ENCODE data around the gene TMEM255A. TPM values are rescaled to one million over a fixed set of nuclear protein-coding genes. Genes with fewer than 3 reads are reported as not detected.

The TMEM255A gene
- total and polyA plus RNA-seq, 8 donors: 0.25 to 2.0 (median 0.65) TPM; not detected in 2

DNA sequence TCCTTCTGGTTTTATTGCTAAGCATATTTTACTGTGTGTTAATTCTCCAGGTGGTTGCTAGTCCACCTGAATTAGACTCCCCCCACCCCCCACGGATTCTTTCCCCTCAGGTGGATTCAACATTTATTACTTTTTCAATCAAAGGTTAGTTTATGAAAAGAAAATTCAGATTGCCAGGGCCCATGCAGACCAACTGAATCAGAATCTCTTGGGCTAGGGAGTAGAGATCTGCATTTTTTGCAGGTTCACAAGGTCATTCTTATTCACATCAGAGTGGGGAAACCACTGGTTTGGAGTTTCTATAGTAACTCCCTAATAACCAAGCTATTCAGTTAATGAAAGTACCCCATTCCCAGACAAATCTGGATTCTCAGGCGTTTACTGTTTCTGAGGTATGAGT, 9.8 kb downstream of the TMEM255A start:
- Histone ChIP-seq H3K4me3 (no peak overlapping the region), H3K4me1 (no peaks in the 10 kb centered on the region), H3K27me3 (peaks cover 0 to 15% (median 10%) of the 10 kb centered on the region in 3 donors), H3K9me3 (no peaks in the 10 kb centered on the region), H3K27ac (no peak overlapping the region), H3K36me3 (no peaks in the 10 kb centered on the region)
- DNase-seq: no peak
- 31 to 76% (median 55%) methylated on average over 2 of the region's 2 CpGs for WGBS, 5 donors
- intact Hi-C loops (cut with DNase I; ENCODE audit: low total_unique reads): no loop called here
- TF ChIP-seq POLR2A (IDR thresholded peaks at IDR 0.05) (no peak), EP300 (IDR thresholded peaks at IDR 0.05) (no peak), POLR2AphosphoS5 (IDR thresholded peaks at IDR 0.05) (no peak)
- TF ChIP-seq, protein P1, sequence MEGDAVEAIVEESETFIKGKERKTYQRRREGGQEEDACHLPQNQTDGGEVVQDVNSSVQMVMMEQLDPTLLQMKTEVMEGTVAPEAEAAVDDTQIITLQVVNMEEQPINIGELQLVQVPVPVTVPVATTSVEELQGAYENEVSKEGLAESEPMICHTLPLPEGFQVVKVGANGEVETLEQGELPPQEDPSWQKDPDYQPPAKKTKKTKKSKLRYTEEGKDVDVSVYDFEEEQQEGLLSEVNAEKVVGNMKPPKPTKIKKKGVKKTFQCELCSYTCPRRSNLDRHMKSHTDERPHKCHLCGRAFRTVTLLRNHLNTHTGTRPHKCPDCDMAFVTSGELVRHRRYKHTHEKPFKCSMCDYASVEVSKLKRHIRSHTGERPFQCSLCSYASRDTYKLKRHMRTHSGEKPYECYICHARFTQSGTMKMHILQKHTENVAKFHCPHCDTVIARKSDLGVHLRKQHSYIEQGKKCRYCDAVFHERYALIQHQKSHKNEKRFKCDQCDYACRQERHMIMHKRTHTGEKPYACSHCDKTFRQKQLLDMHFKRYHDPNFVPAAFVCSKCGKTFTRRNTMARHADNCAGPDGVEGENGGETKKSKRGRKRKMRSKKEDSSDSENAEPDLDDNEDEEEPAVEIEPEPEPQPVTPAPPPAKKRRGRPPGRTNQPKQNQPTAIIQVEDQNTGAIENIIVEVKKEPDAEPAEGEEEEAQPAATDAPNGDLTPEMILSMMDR (IDR thresholded peaks at IDR 0.05): no peak

DNA sequence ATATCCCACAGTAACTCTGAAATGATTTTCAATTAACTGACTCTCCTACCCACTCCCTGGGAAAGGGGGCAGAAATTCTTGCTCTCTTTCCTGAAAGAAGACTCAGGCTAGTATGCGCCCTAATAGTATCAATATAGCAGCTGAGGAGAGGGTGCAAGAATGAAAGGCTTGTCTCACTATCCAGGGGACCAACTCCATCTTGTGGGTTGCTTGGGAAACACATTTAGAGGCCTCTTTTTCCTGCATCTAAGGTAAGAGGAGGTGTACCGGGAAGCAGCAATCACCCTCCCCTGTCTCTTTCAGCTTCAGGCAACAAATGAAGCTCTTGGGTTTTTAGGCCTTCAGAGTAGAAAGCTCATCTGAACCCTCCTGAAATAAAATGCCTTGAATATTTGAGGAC, 11.3 kb downstream of the TMEM255A start:
- no peaks in the 10 kb centered on the region for H3K36me3 ChIP-seq
- peaks cover 0 to 3% (median 0%) of the 10 kb centered on the region in 3 donors for H3K27me3 ChIP-seq
- intact Hi-C loops (cut with DNase I; ENCODE audit: low total_unique reads): no loop called here
- 34 to 66% (median 42%) methylated on average over 2 of the region's 2 CpGs for WGBS, 5 donors
- no peaks in the 10 kb centered on the region for H3K4me1 ChIP-seq
- no peak for DNase-seq
- no peaks in the 10 kb centered on the region for H3K9me3 ChIP-seq
- TF ChIP-seq POLR2A (IDR thresholded peaks at IDR 0.05) (no peak), EP300 (IDR thresholded peaks at IDR 0.05) (no peak), POLR2AphosphoS5 (IDR thresholded peaks at IDR 0.05) (no peak)
- TF ChIP-seq, protein P1 (IDR thresholded peaks at IDR 0.05): no peak
- H3K27ac ChIP-seq: no peak overlapping the region
- H3K4me3 ChIP-seq: no peak overlapping the region

DNA sequence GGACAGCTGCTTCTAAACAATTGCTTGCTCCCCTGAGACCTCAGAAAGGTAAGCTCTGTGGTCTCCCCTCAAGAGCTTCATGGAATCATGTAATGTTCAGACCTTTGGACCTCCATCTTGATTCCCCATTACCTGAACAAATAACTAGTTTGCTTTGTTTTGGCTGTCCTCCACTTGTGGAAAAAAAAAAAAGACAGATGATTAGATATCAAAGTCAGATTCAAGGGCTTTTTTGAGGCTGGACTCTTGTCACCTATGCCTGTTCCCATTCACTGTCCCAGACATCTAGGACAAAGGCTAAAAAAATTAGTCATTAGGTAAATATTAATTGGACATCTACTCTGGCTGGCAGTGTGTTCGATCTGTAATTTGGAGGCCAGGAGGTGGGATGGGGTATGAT, 13.3 kb downstream of the TMEM255A start:
- H3K27ac ChIP-seq: no peak overlapping the region
- H3K36me3 ChIP-seq: no peaks in the 10 kb centered on the region
- TF ChIP-seq, protein P1 (IDR thresholded peaks at IDR 0.05): no peak
- no peak for TF ChIP-seq POLR2AphosphoS5 (IDR thresholded peaks at IDR 0.05)
- TF ChIP-seq POLR2A (IDR thresholded peaks at IDR 0.05): no peak
- TF ChIP-seq EP300 (IDR thresholded peaks at IDR 0.05): no peak
- 34 to 64% (median 60%) methylated on average over 1 of the region's 1 CpG for WGBS, 5 donors
- H3K9me3 ChIP-seq: no peaks in the 10 kb centered on the region
- no peaks in the 10 kb centered on the region for H3K27me3 ChIP-seq
- no peak for DNase-seq
- intact Hi-C loops (cut with DNase I; ENCODE audit: low total_unique reads): no loop called here
- no peak overlapping the region for H3K4me3 ChIP-seq
- no peaks in the 10 kb centered on the region for H3K4me1 ChIP-seq

DNA sequence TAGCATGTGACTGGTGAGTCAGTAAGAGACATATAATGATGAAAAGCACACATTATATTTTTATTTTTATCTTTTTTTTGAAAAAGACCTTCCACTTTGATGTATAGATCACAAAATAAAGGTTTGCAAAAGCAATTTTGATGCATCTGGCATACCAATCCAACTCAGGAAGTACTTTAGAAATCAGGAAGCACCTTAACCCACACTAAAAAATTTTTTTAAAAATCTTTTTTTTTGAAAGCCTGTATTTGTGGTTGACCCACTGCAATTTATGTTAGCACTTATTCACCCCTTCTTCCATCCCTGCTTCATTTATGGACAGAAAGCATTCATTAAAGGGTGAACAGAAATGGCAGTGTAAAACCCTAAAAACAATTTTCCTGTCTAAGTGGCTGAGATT, 16.6 kb downstream of the TMEM255A start:
- Histone ChIP-seq H3K36me3 (no peaks in the 10 kb centered on the region), H3K27me3 (no peaks in the 10 kb centered on the region), H3K27ac (no peak overlapping the region), H3K4me3 (no peak overlapping the region), H3K9me3 (no peaks in the 10 kb centered on the region), H3K4me1 (no peaks in the 10 kb centered on the region)
- no peak for TF ChIP-seq POLR2A (IDR thresholded peaks at IDR 0.05)
- no peak for TF ChIP-seq EP300 (IDR thresholded peaks at IDR 0.05)
- TF ChIP-seq, protein P1 (IDR thresholded peaks at IDR 0.05): no peak
- TF ChIP-seq POLR2AphosphoS5 (IDR thresholded peaks at IDR 0.05): no peak
- intact Hi-C loops (cut with DNase I; ENCODE audit: low total_unique reads): no loop called here
- no peak for DNase-seq
